ENCODE measurements around the gene AFMID. TPM values are rescaled to one million over a fixed set of nuclear protein-coding genes. Genes with fewer than 3 reads are reported as not detected.
"Not testable (repeated sequence)": the region's sequence is repeated elsewhere in the genome, so short reads cannot be mapped to it uniquely, and the experiment has no call there.

Gene AFMID
- total RNA-seq, 4 donors from 2014 or later, result 16.5 to 44.3 (median 30.3) TPM

DNA sequence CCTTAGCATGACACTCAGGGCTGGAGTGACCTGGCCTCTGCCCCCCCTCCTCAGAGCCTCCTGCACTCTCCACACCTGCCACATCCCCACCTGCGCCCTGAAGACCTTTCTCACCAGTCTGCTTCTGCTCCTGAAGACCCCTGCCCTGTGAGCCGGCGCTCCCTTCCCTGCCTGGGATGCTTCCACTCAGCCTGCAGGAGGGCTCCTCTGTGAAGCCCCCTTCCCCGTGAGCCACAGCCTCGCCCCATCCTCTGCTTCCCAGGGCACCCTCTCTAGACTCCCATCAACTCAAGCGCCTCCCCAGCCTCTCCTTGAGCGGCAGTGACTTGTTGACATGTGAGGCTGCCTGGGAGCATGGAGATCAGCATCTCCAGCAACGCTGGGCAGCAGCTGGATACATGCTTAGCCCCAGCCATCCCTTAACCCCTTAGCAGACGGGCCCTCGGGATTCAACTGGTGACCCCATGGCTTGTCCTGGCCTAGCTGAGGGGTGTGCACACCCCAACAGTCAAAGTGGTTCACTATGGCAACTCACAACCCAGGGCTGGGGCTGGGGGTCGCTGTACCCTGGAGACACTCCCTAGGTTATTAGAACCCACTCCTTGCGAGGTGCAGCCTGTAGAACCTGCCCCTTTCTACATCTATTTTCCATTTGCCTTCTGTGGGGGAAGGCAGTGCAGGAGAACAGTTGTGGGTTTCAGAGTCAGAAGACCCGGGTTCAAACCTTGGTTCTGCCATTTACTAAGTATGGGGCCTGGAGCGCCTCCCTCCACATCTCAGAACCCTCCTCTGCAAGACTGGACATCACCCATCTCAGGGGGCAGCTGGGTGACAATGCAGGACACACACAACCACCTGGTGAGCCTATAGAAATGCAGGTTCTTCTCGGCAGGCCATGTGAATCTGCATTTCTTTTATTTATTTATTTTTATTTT is 65.8 kb downstream of the AFMID start:
- WGBS, 2 donors, result 76 to 89% methylated on average over 9 to 13 of the region's 15 CpGs
- Histone ChIP-seq H3K9me3 (no peaks in the 10 kb centered on the region), H3K27me3 (peaks cover 0 to 14% (median 0%) of the 10 kb centered on the region in 4 donors), H3K4me1 (peaks cover 17 to 52% (median 18%) of the 10 kb centered on the region in 3 donors), H3K27ac (no peak overlapping the region), H3K4me3 (no peak overlapping the region), H3K36me3 (no peaks in the 10 kb centered on the region)
- DNase-seq, result no peak
- TF ChIP-seq, protein P1, sequence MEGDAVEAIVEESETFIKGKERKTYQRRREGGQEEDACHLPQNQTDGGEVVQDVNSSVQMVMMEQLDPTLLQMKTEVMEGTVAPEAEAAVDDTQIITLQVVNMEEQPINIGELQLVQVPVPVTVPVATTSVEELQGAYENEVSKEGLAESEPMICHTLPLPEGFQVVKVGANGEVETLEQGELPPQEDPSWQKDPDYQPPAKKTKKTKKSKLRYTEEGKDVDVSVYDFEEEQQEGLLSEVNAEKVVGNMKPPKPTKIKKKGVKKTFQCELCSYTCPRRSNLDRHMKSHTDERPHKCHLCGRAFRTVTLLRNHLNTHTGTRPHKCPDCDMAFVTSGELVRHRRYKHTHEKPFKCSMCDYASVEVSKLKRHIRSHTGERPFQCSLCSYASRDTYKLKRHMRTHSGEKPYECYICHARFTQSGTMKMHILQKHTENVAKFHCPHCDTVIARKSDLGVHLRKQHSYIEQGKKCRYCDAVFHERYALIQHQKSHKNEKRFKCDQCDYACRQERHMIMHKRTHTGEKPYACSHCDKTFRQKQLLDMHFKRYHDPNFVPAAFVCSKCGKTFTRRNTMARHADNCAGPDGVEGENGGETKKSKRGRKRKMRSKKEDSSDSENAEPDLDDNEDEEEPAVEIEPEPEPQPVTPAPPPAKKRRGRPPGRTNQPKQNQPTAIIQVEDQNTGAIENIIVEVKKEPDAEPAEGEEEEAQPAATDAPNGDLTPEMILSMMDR (IDR thresholded peaks at IDR 0.05), result no peak
- intact Hi-C loops (cut with DNase I), result loop anchor here (5.0 kb wide), 1 partner anchor 66 kb away; the partner anchor contains the start of genes AFMID and TK1

DNA sequence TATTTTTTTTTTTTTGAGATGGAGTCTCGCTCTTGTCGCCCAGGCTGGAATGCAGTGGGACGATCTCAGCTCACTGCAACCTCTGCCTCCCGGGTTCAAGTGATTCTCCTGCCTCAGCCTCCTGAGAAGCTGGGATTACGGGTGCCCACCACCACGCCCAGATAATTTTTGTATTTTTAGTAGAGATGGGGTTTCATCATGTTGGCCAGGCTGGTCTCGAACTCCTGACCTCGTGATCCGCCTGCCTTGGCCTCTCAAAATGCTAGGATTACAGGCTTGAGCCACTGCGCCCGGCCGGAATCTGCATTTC is 66.4 kb downstream of the AFMID start:
- peak overlapping the region in 1 of 4 donors; percentile 93 for H3K27ac ChIP-seq
- not testable (repeated sequence) for H3K9me3 ChIP-seq, DNase-seq, H3K36me3 ChIP-seq
- H3K4me1 ChIP-seq, result peaks cover 17 to 58% (median 23%) of the 10 kb centered on the region in 3 donors
- WGBS, 2 donors, result 83 to 87% methylated on average over 11 to 12 of the region's 12 CpGs
- H3K27me3 ChIP-seq, result peaks cover 0 to 21% (median 0%) of the 10 kb centered on the region in 4 donors
- intact Hi-C loops (cut with DNase I), result loop anchor here (5.0 kb wide), 1 partner anchor 66 kb away; the partner anchor contains the start of genes AFMID and TK1
- peak overlapping the region; percentile 62 to 99 (median 91) for H3K4me3 ChIP-seq

DNA sequence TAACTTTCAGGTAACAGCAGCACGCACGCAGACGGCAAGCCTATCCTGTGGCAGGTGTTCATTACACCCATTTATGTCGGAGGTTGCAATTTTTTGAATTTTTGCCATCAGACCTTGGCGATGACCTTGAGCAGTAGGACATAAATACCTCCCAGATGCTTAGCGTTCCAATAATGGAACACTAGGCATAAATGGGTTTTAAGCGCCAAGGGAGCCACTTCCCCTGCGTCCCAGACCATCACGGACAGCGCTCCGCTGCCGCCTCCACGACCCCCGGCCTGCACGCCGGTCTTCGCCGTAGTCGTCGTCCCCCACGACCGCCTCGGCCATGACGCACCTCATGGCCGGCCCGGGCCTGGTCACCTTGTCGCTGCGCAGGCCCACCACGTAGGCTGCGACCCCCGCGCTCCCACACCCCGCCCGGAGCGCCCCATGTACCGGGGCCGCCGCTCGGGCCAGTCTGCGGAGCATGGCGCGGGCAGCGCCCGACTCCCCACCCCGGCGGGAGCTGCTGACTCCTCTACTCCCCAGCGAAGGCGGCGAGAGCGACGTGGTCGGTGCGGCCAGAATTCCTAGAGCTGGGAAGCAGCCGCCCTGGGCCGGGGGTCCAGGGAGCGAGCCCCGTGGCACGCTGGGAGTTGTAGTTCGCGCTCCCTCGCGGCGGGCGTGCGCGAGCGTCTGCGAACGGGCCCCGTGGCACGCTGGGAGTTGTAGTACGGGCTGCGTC is 66.9 kb downstream of the AFMID start:
- Histone ChIP-seq H3K27ac (peak overlapping the region; percentile 80 to 94 (median 94)), H3K4me1 (peaks cover 17 to 63% (median 23%) of the 10 kb centered on the region in 3 donors), H3K9me3 (no peaks in the 10 kb centered on the region), H3K4me3 (peak overlapping the region; percentile 62 to 99 (median 91)), H3K36me3 (no peaks in the 10 kb centered on the region), H3K27me3 (peaks cover 0 to 25% (median 0%) of the 10 kb centered on the region in 4 donors)
- intact Hi-C loops (cut with DNase I), result loop anchor here (5.0 kb wide), 1 partner anchor 67 kb away; the partner anchor contains the start of genes AFMID and TK1
- WGBS, 2 donors, result 1 to 17% methylated on average over 7 to 16 of the region's 73 CpGs
- TF ChIP-seq, protein P1 (IDR thresholded peaks at IDR 0.05), result peak in 1 of 6 experiments; percentile 20
- peak in 2 of 4 donors; percentile 14 to 36 for TF ChIP-seq POLR2A (IDR thresholded peaks at IDR 0.05)
- DNase-seq, result no peak

DNA sequence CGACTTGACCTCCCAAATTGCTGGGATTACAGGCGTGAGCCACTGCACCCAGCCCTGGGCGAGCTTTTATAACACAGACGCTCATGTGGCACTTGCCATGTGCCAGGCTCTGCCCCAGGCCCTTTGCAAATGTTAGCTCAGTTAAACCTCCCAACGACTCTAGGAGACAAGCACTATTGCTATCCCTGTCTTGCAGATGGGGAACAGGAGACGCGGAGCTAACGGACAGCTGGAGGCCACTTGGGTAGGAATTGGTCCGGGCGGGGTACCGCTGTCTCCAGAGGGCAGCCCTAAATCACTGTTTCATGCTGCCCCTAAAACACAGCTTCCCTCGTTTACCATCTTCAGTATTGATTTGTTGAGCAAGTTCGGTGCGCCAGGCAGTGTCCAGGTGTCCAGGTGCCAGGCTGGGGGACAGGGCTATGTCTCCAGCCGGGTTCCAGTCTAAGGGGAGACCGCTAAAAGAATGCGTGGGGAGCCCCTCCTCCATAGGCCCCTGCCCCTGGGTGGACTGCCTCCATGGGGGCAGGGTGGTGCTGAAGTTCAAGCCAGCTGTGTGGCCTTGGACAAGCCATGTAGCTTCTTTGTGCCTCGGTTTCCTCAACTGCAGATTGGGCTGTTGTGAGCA is 68.0 kb downstream of the AFMID start:
- TF ChIP-seq, protein P1 (IDR thresholded peaks at IDR 0.05), result no peak
- no peak for TF ChIP-seq POLR2A (IDR thresholded peaks at IDR 0.05)
- Histone ChIP-seq H3K36me3 (no peaks in the 10 kb centered on the region), H3K4me3 (no peak overlapping the region), H3K9me3 (no peaks in the 10 kb centered on the region), H3K4me1 (peaks cover 17 to 68% (median 23%) of the 10 kb centered on the region in 3 donors), H3K27me3 (peaks cover 0 to 23% (median 0%) of the 10 kb centered on the region in 4 donors), H3K27ac (no peak overlapping the region)
- intact Hi-C loops (cut with DNase I), result no loop called here
- 87 to 94% methylated on average over 3 to 11 of the region's 18 CpGs for WGBS, 2 donors
- DNase-seq, result no peak

DNA sequence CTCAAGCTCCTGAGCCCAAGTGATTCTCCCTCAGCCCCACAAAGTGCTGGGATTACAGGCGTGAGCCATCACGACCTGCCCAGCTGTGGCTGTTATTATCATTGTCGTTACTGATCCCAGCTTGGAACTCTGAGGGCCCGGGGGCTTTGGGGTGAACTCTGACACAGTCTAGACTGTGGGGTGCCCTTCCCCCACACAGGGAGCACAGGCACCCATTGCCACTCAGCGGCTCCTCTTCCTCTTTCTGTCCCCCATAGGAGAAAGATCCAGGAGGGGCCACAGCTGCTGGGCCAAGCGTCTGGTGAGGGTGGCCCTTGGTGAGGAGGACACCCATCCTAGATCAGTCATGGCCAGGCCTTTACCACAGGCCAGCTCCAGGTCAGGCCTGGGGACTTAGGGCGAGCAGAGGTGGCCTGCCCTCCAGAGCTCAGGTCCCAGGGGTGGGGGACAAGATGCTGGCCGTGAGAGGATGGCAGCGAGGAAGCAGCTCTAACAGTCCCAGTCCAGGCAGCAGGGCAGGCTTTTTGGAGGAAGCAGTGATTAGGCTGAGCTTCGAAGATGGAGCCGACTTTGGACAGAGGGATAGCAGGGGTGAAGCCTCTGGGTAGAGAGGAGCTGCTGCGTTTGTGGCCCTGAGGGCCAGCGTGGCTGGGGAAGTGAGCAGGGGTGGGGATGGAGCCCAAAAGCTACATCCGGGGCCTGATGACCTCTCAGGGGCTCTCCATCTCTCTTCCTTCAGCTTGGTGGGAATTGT is 69.0 kb downstream of the AFMID start:
- Histone ChIP-seq H3K4me3 (no peak overlapping the region), H3K36me3 (no peaks in the 10 kb centered on the region), H3K9me3 (no peaks in the 10 kb centered on the region), H3K27ac (peak overlapping the region in 1 of 4 donors; percentile 6), H3K4me1 (peaks cover 11 to 59% (median 16%) of the 10 kb centered on the region in 3 donors), H3K27me3 (peaks cover 0 to 17% (median 0%) of the 10 kb centered on the region in 4 donors)
- intact Hi-C loops (cut with DNase I), result no loop called here
- TF ChIP-seq POLR2A (IDR thresholded peaks at IDR 0.05), result no peak
- TF ChIP-seq, protein P1 (IDR thresholded peaks at IDR 0.05), result no peak
- no peak for DNase-seq
- WGBS, 2 donors, result 81 to 92% methylated on average over 7 to 9 of the region's 14 CpGs
